ENCODE data around the gene KRTAP10-5.
"Not testable (repeated sequence)": the region's sequence is repeated elsewhere in the genome, so short reads cannot be mapped to it uniquely, and the experiment has no call there.

Gene KRTAP10-5

DNA sequence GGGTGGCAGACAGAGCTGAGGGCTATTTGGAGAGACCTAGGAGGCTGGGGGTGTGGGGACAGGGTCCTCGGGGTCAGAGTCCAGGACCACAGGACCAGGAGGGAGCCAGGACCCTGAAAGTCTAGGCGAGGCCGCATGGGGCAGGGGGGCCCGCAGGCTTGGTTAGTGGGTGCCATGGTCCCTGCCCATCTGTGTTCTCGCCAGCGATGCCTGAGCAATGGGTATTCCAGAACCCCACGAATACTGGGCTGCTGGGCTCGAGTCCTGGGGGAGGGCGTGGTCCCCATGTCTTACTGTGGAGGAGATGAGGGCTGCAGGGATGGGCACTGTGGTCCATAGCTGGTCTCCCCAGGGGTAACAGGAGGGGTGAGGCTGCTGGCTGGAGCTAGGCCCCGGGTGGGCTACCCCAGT is 9.9 kb upstream of the KRTAP10-5 start:
- no peak for DNase-seq

DNA sequence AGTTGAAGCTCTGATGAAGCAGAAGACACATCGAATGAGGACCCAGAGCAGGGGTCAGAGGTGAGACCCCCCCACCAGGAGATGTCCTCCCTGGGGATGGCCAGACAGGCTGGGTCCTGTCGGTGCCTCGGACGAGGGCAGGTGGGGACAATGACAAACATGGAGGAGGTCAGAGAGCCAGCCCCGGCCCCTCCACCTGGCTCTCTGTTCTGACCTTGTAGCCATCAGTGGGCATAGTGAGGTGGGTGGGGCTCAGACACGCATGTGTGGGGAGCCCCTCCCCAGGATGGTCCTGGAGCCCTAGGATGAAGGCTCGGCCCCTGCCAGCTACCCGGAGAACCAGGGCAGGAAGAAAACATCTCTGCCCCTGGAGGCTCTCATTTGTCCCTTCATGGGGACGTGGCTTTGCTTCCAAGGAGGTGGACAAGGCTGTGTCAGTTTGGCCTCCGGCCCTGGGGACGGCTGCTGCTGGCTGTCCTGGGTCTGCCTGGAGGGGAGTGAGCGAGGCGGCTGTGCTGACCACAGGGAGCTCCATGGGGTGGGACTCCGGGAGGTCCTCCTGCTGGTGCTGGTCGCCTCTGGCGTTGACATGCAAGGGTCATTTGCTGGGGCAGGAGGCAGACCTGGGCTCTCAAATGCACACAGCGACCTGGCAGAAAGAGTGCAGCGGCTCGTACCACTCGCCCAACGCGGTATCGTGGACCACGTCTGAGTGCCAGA is 9.3 kb upstream of the KRTAP10-5 start:
- no peak for DNase-seq

- DNase-seq: no peak
Observed at GRCh38 chr21:44589094-44589493, 8.7 kb upstream of the KRTAP10-5 start.

DNA sequence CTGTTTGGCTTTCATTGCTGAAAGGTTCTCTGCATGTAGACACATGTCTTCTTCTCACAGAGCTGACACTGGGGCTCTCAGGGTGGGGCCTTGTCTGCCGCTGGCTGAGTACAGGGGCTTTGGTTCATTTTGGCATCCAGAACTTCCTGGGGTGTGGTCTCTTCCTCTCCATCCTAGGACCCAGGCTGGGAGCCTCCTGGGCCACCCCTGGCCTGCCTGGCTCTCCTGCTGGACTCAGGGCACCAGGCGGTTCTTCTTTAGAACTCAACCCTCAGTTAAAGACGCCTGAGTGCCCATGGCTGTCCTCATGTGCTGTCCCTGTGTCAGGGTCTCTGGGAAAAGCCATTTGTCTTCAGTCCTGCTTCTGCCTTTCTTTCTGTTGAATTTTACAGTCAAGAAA is 5.5 kb upstream of the KRTAP10-5 start:
- no peak for DNase-seq

DNA sequence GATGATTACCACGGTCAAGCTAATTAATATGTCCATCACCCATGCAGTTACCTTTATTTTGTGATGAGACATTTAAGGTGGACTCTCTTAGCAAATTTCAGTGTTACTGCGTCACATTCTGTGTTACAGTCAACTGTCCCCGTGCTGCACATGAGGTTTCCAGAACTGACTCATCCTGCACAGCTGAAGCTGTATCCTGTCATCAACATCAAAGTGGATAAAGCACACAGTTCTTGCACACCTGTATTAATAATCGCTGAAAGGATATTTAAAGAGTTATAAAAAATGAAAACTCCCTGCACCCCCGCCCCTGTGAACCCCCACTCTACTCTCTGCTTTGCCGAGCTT is 3.4 kb upstream of the KRTAP10-5 start:
- no peak for DNase-seq

- DNase-seq: no peak
Observed at GRCh38 chr21:44583089-44583799, 2.8 kb upstream of the KRTAP10-5 start.

DNA sequence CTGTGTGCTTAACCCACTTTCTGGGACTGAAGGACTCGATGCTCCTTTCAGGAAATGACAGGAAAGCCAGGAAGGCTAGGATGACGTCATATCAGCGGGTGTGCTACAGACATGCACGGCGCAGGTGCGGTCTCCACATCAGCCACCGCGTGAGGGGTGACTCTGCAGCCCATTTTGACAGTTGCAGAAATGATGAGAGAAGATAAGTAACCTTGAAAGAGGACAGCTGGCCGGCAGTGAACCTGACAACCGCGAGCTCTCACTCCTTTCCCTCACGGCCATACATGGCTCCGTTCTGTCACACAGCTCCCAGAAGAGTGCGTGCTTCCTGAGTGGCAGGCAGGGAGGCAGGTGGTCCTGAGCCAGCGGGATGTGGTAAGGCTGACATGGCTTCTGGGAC is 1.7 kb upstream of the KRTAP10-5 start:
- DNase-seq: no peak

DNA sequence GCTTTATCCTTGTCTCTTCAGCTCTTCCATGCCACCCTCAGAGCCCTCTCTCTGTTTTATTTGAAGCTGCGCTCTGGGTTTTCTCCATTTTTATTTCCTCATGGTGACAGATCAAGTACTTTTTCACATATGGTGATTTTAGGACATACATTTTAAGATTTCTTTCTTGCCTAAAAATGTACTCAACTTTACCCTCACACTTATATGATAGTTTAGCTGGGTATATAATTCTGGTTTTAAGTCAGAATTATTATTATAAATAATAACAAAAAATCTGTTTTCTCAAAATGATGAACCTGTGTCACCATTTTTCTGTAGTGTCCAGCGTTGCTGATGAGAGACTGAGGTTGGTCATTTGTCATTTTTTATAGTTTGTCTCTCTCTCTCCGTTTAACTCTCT is 754 bp upstream of the KRTAP10-5 start:
- DNase-seq: no peak

DNA sequence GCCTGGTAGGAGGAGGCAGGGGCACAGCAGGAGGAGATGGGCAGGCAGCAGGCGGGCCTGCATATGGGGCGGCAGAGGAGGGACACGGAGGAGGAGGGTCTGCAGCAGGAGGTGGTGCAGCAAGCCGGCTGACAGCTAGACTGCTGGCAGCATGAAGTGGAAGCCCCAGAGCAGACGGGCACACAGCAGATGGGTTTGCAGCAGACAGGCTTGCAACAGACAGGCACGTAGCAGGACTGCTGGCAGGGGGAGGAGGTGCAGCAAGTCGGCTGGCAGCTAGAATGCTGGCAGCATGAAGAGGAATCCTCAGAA is 615 bp downstream of the KRTAP10-5 start:
- DNase-seq: no peak

DNA sequence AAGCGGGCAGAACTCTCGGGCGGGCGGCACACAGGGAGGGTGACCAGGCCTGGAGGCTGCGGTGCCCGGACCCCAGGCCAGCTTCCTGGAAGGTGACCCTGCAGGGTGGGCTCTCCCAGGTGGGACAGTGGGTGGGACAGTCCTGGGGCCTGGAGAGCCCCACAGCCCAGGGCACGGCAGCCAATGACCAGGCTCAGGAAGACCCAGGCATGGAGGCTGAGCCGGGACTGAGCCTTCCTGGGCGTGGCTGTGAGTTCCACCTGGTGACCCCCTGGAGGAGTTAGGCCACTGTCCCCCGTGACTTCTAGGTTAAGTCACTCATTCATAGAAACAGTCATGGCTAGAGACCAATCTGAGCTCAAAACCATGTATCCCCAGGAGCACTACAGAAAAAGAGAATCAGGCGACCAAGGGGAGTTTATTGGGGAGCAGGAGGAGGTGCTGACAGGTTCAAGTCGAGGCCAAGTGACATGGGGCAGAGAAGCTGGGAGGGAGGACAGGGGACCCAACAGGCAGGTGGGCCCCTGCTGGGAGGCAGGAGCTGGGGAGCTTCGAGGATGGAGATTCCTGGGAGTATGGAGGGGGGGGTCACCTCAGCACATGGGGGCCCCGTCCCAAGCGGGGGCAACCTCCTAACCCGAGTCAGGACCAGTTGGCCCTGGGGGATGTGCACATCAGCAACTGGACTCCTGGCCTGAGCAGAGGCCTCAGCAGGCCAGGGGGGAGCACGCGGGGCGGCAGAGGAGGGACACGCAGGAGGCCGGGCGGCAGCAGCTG is 1.2 kb downstream of the KRTAP10-5 start:
- no peak for DNase-seq

DNA sequence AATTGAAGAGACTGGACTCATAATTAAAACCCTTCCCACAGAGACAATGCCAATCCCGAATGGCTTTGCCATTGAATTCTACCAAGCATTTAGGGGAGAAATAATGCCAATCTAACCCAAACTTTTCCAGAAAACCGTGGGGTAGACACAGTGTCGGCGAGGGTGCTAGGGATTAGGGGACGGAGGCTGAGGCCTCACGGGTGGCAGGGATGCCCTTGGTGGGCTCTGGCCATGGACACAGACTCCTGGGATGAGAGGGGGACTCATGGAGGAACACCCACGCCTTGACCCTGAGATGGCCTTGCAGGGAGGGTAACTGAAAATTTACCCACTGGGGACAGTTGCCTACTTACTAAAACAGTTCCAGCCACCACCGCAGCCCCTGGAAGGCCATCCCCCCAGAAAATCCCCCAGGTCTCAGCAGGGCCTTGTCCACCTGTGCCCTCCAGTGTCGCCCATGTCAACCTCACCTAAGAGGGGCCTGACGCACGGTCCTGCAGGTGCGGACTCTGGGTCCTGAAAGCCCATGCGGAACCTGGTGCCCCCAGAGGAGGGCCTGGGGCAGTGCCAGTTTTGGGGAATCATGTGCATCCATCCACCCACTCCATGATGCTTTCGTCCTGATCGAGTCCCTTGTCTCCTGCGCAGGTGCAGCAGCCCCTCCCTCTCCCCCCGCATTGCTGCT is 1.9 kb downstream of the KRTAP10-5 start:
- no peak for DNase-seq

DNA sequence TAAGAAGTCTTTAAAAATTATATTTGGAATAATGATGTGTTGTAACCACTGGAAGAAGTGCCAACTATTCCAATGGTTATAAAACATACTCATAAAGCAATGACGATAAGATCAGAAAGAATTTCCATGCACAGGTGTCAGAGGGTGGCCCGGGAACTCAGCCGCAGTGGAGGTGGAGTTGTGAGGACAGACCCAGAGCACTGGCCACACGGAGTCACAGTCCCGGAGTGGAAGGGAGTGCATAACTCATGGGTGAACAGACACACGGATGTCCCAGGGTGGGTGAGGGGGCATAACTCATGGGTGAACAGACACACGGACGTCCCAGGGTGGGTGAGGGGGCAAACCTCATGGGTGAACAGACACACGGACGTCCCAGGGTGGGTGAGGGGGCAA is 4.4 kb downstream of the KRTAP10-5 start:
- no peak for DNase-seq

DNA sequence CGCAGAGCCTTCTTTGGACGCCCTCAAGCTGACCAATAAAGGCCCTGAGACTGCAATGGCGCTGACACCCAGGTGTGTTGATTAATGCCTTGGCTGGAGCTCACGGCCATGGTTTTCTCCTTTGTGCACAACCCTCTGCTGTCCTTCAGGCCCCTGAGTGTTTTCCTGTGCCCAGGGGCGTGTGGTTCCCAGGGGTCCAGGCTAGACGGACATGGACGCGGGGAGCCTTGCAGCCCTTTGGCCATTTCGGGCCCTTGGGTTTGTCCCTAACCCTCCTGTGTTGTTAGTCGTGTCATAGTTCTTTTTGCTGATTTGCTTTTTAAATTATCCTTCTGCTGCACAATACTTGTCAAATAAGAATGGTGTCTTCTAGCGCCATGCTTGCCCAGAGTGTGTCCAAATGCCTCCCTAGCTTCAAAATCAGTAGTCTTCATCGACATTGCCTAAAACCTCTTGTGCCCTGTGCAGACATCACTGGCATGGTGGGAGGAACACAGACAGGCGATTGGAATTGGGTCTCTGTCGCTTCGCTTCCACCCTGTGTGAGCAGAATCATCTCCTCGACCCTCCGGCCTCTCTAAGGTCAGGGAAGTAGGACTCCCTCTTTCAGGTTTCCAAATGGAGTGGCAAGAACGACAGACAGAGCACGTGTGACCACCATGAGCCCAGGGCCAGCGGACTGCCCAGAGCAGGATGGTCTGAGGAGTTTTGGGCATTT is 4.9 kb downstream of the KRTAP10-5 start:
- DNase-seq: no peak

DNA sequence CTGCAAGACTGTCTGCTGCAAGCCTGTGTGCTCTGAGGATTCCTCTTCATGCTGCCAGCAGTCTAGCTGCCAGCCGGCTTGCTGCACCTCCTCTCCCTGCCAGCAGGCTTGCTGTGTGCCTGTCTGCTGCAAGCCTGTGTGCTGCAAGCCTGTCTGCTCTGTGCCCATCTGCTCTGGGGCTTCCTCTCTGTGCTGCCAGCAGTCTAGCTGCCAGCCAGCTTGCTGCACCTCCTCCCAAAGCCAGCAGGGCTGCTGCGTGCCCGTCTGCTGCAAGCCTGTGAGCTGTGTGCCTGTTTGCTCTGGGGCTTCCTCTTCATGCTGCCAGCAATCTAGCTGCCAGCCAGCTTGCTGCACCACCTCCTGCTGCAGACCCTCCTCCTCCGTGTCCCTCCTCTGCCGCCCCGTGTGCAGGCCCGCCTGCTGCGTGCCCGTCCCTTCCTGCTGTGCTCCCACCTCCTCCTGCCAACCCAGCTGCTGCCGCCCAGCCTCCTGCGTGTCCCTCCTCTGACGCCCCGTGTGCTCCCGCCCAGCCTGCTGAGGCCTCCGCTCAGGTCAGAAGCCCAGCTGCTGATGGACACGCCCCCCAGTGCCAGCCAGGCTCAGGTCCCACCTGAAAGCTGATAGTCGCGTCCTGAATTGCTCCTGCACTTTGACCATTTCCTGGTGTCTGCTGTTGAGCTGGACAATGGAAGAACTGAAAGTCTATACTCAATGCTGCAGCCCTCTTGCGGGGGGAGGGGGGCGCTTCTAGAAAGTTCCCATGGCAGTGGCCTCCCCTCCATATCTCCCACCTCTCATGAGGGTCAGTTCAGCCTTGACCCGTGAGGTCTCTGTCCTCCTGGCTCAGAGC is 5.7 kb downstream of the KRTAP10-5 start:
- DNase-seq: no peak

GRCh38 chr21:44573630-44574456 is 6.6 kb downstream of the KRTAP10-5 start, which contains the start of gene KRTAP10-4:
Gene KRTAP10-4, plus strand, starts transcription at chr21:44573729. Its CDS starts 30 bp downstream, at chr21:44573759.
- DNase-seq: not testable (repeated sequence)

DNA sequence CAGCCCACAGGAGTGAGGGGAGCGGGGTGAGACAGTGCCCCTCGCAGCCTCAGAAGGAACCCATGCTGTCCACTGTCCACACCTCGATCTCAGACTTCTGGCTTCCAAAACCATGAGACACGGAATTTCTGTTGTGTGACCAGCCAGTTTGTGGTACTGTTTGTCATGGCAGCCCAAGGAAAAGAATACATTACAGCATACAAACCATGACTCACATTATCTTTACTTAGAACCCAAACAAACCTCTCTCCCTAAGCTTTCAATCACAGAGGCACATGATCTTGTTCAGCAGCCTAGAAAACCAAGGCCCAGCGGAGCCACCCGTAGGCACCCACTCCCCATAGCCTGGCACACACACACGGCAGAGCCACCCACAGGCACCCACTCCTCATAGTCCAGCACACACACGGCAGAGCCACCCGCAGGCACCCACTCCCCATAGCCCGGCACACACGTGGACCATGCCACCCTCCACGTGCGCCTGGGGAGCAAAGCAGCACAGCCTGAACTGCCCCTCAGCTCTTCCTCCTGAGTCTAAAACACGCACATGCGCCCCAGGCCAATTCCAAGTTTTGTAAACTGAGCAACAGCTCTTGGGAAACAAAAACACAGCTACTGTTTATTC is 7.3 kb downstream of the KRTAP10-5 start:
- DNase-seq: no peak

DNA sequence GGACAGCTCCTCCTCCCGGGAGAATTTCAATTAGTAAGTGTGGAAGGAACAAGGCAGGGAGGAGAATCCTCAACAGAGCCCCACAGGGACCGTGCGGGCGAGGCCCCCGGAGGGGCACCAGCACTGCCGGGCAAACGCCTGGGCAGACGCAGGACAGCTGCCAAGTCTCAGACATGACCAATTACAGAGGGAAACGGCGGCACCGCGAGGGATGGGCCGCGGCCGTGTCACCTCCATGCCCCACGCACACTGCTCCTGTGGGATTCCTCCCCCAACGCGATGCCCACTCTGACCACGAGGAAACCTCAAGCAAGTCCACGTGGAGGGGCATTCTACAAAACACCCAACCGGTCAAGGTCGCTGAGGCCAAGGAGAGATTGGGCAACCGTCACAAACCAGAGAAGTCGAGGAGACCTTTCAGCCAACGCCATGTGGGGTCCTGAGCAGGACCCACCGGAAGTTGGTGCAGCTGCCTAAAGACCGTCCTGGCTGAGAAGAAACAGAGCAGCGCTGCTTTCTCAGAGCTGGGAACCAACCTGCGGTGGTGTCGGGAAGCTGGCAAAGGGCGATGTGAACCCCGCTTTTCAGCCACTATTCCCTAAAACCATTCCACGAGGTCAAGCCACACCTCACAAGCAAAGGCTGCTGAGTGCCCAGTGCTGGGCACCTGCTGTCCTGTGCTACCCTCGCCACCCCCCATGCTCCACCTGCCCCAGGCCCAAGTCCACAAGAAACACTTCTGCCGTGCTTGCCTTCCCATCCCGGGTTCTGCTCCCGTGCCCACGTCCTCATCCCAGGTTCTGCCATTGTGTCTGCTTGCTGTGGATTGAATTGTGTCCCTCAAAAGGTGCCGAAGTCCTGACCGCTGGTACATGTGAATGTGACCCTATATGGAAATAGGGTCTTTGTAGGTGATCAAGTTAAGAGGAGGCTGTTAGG is 8.3 kb downstream of the KRTAP10-5 start:
- DNase-seq: no peak

DNA sequence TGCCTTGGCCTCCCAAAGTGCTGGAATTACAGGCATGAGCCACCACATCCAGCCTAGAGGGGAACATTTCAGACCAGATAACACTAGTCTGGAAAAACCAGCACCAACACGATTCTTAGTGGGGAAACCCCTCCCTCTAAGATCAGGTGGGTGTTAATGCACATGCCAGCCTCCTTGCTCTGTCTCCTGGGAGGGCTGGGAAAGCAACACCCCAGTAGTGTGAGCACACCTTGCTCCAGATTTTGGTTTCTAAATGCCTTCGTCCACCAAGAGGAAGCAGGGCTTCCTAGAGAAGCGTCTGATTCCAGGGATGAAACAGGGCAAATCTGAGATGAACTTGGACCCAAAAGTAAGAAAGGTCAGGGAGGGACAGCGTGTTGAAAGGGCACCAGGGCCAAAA is 9.1 kb downstream of the KRTAP10-5 start:
- DNase-seq: no peak

DNA sequence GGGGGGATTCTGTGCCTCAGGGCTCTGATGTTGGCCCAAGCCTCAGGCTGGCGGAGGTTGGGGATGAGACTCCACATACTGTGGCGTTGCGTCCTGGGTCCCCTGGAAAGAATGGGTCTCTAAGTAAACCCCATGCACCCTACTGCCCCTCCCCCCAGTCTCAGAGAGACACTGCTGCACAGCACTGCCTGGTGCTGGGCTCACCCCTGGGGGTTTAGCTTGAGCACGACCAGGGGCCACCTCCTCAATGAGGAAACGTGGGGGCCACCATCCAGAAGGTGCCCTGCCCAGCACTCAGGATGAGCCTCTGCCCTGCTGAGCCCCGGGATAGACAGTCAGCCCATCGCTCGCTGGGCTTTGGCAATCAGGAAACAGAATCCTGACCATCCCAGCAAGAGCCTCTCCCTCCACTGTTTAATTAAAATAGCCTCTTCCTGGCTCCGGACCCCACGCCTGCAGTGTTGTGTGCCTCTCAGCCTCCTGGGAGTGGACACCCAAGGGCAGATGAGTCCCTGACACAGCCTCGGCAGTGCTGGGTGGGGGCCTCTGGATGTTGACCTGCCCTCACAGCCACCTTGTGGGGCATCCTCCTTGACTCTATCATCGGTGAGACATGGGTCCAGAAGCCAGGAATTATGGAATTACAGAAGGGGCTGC is 10.4 kb downstream of the KRTAP10-5 start:
- no peak for DNase-seq
